ENCODE measurements around the gene ARID1B.

ARID1B gene

GRCh38 chr6:157239148-157239547, 462.0 kb downstream of the ARID1B start:
- no peak for DNase-seq

- DNase-seq = no peak
Measured at GRCh38 chr6:157239671-157240058, 462.5 kb downstream of the ARID1B start.

- DNase-seq = no peak
Measured at GRCh38 chr6:157240059-157240959, 463.1 kb downstream of the ARID1B start.

- DNase-seq = no peak
Measured at GRCh38 chr6:157240960-157241311, 463.8 kb downstream of the ARID1B start.

GRCh38 chr6:157242791-157243190, 465.6 kb downstream of the ARID1B start:
- no peak for DNase-seq

- no peak for DNase-seq
Measured at GRCh38 chr6:157244175-157244574, 467.0 kb downstream of the ARID1B start.

- DNase-seq = no peak
Measured at GRCh38 chr6:157244780-157245179, 467.6 kb downstream of the ARID1B start.

GRCh38 chr6:157245436-157245835, 468.3 kb downstream of the ARID1B start:
- DNase-seq = no peak

- no peak for DNase-seq
Measured at GRCh38 chr6:157246048-157246630, 469.0 kb downstream of the ARID1B start.

- no peak for DNase-seq
Measured at GRCh38 chr6:157246771-157247484, 469.8 kb downstream of the ARID1B start.

- DNase-seq = no peak
Measured at GRCh38 chr6:157248264-157248663, 471.1 kb downstream of the ARID1B start.

GRCh38 chr6:157249826-157250225, 472.6 kb downstream of the ARID1B start:
- no peak for DNase-seq

GRCh38 chr6:157251586-157252247, 474.5 kb downstream of the ARID1B start:
- DNase-seq = no peak

GRCh38 chr6:157253017-157253416, 475.8 kb downstream of the ARID1B start:
- DNase-seq = no peak

- DNase-seq = no peak
Measured at GRCh38 chr6:157253699-157254098, 476.5 kb downstream of the ARID1B start.

- no peak for DNase-seq
Measured at GRCh38 chr6:157254538-157254937, 477.4 kb downstream of the ARID1B start.

GRCh38 chr6:157255079-157255478, 477.9 kb downstream of the ARID1B start:
- DNase-seq = no peak

GRCh38 chr6:157258878-157259277, 481.7 kb downstream of the ARID1B start:
- no peak for DNase-seq

GRCh38 chr6:157259443-157259842, 482.3 kb downstream of the ARID1B start:
- no peak for DNase-seq
